Fibroblast of lung (primary cell): ENCODE data around the gene MORN4. TPM values are rescaled to one million over a fixed set of nuclear protein-coding genes. Genes with fewer than 3 reads are reported as not detected.
A peak's percentile ranks its signal among the peaks of the same experiment; 100 is the strongest.

Experiments
- DNase-seq, 2 donors: peaks; one replicate each; pipeline versions ENCODE4 v3.0.0 to v3.0.0-alpha.2; 2010; ENCODE audit warnings: low read depth in 2 of 2
- H2AFZ ChIP-seq: 2 replicates; pipeline ENCODE4 v1.5.1; 2012; ENCODE audit warnings: low read length, control low read depth, inconsistent platforms
- H3K27ac ChIP-seq: 2 replicates; pipeline ENCODE4 v1.5.1; 2011; ENCODE audit warnings: low read length, control low read depth; ENCODE audit not compliant: insufficient read depth
- H3K27me3 ChIP-seq: 2 replicates; pipeline ENCODE4 v1.5.1; 2011; ENCODE audit warnings: mild to moderate bottlenecking, low read length; ENCODE audit not compliant: control insufficient read depth, insufficient read depth
- H3K36me3 ChIP-seq: 2 replicates; pipeline ENCODE4 v1.5.1; 2011; ENCODE audit warnings: low read length; ENCODE audit not compliant: control insufficient read depth, insufficient read depth
- H3K4me1 ChIP-seq: 2 replicates; pipeline ENCODE4 v1.5.1; 2011; ENCODE audit warnings: low read length; ENCODE audit not compliant: control insufficient read depth, insufficient read depth; ENCODE audit errors: extremely low read depth
- H3K4me2 ChIP-seq: 2 replicates; pipeline ENCODE4 v1.5.1; 2011; ENCODE audit warnings: low read length, control low read depth; ENCODE audit not compliant: insufficient read depth; ENCODE audit errors: extremely low read depth
- H3K4me3 ChIP-seq, 4 experiments: fragments of 200-600 bp in 1 of 4; sonication (generic) in 1 of 4; replicated peaks in 1 of 4; 2 replicates each; pipeline ENCODE4 v1.5.1; 2011 to 2016; ENCODE audit warnings: low read length in 4 of 4, low read depth in 3 of 4, mild to moderate bottlenecking in 3 of 4, control low read depth in 2 of 4, inconsistent platforms in 1 of 4, mixed read lengths in 1 of 4; ENCODE audit not compliant: insufficient read depth in 1 of 4; ENCODE audit errors: control extremely low read depth in 1 of 4
- H3K79me2 ChIP-seq: 2 replicates; pipeline ENCODE4 v1.5.1; 2012; ENCODE audit warnings: mild to moderate bottlenecking, low read length, inconsistent platforms; ENCODE audit not compliant: control insufficient read depth, insufficient read depth
- H3K9ac ChIP-seq: 2 replicates; pipeline ENCODE4 v1.5.1; 2011; ENCODE audit warnings: mild to moderate bottlenecking, low read length, control low read depth; ENCODE audit not compliant: insufficient read depth
- H3K9me3 ChIP-seq: 2 replicates; pipeline ENCODE4 v1.5.1; 2012; ENCODE audit warnings: low read depth, low read length; ENCODE audit not compliant: control insufficient read depth, insufficient read depth
- H4K20me1 ChIP-seq: 2 replicates; pipeline ENCODE4 v1.5.1; 2011; ENCODE audit warnings: low read length; ENCODE audit not compliant: control insufficient read depth, insufficient read depth; ENCODE audit errors: extremely low read depth
- CTCF ChIP-seq, 2 donors: IDR thresholded peaks in 1 of 2; conservative IDR thresholded peaks in 1 of 2; 1 replicate in 1 of 2; 2 replicates in 1 of 2; pipeline ENCODE4 v1.5.1; 2011 to 2012; ENCODE audit warnings: low read length in 2 of 2, control low read depth in 1 of 2, inconsistent platforms in 1 of 2, low read depth in 1 of 2, mild to moderate bottlenecking in 1 of 2
- EZH2 ChIP-seq: IDR thresholded peaks from 2 replicates; pipeline ENCODE4 v1.5.1; 2012; ENCODE audit warnings: low read length, control low read depth, mild to moderate bottlenecking; ENCODE audit errors: missing control alignments
- polyA plus RNA-seq, 2 donors: library from polyadenylated mRNA; depleted of rRNA in 1 of 2; stranded (reverse) in 1 of 2; unstranded in 1 of 2; fragments of >200 nt; gene quantifications; 2 replicates each; pipeline ENCODE4 v1.2.1, GENCODE V29; 2011 to 2012; ENCODE audit warnings: missing spikeins in 1 of 2
- total RNA-seq: library from RNA; depleted of rRNA; stranded (reverse); fragments of >200 nt; gene quantifications from 2 replicates; pipeline ENCODE4 v1.2.1, GENCODE V29; 2014

Gene MORN4
- total and polyA plus RNA-seq, 2 donors (not counting 1 experiment from before 2014, with no cell fraction given) = 13.2 to 13.4 TPM

- no peak overlapping the region for H2AFZ ChIP-seq
These were observed 15.5 kb upstream of the MORN4 start for GRCh38 chr10:97648562-97649404.

GRCh38 chr10:97647556-97647955 lies 14.3 kb upstream of the MORN4 start:
- DNase-seq = peak; percentile 52 to 59
- H3K27ac ChIP-seq = no peak overlapping the region
- H3K9me3 ChIP-seq = no peaks in the 10 kb centered on the region

More at GRCh38 chr10:97648562-97649404, 15.5 kb upstream of the MORN4 start:
- H3K36me3 ChIP-seq = peaks cover 14% of the 10 kb centered on the region
- H4K20me1 ChIP-seq = no peaks in the 10 kb centered on the region
- H3K79me2 ChIP-seq = peaks cover 45% of the 10 kb centered on the region
- H3K9ac ChIP-seq = no peak overlapping the region
- peak overlapping the region; percentile 42 for H3K27ac ChIP-seq
- TF ChIP-seq EZH2 = no peak
- TF ChIP-seq CTCF (conservative IDR thresholded peaks at IDR 0.05 in 1 of 2, IDR thresholded peaks at IDR 0.05 in 1 of 2; ENCODE audit: low read depth in 1 of 2, low read length in 2 of 2) = no peak
- DNase-seq = peak; percentile 83 to 95
- peak overlapping the region; percentile 46 for H3K4me2 ChIP-seq
- H3K27me3 ChIP-seq = no peaks in the 10 kb centered on the region
- H3K9me3 ChIP-seq = no peaks in the 10 kb centered on the region
- H3K4me1 ChIP-seq = peaks cover 14% of the 10 kb centered on the region
- peak overlapping the region in 1 of 4 experiments; percentile 6 for H3K4me3 ChIP-seq

More at GRCh38 chr10:97647556-97647955, 14.3 kb upstream of the MORN4 start:
- H3K4me2 ChIP-seq = no peak overlapping the region
- peaks cover 16% of the 10 kb centered on the region for H3K4me1 ChIP-seq
- TF ChIP-seq EZH2 (no peak), CTCF (conservative IDR thresholded peaks at IDR 0.05 in 1 of 2, IDR thresholded peaks at IDR 0.05 in 1 of 2; ENCODE audit: low read depth in 1 of 2, low read length in 2 of 2) (no peak)
- peaks cover 11% of the 10 kb centered on the region for H3K36me3 ChIP-seq
- H4K20me1 ChIP-seq = no peaks in the 10 kb centered on the region
- no peak overlapping the region for H3K4me3 ChIP-seq
- H3K9ac ChIP-seq = no peak overlapping the region
- H3K79me2 ChIP-seq = peaks cover 58% of the 10 kb centered on the region
- H3K27me3 ChIP-seq = no peaks in the 10 kb centered on the region
- no peak overlapping the region for H2AFZ ChIP-seq
